Uterus (tissue), 2 donors: Measurements from ENCODE around the gene TOP3B.

ENCODE experiments used
- POLR2A ChIP-seq, 2 donors: fragments of 450-650 bp; IDR thresholded peaks; one replicate each; pipeline ENCODE4 v1.6.1; 2016; ENCODE audit warnings: antibody characterized with exemption in 2 of 2, mild to moderate bottlenecking in 1 of 2, moderate library complexity in 1 of 2
- TF ChIP-seq, protein P1 (sequence below), 4 experiments: fragments of 200-600 bp in 2 of 4; fragments of 450-650 bp in 2 of 4; sonication (generic) in 2 of 4; IDR thresholded peaks; one replicate each; pipeline ENCODE4 v1.5.1; 2016 to 2019; ENCODE audit warnings: antibody characterized with exemption in 4 of 4, mild to moderate bottlenecking in 2 of 4, moderate library complexity in 1 of 4

DNA sequence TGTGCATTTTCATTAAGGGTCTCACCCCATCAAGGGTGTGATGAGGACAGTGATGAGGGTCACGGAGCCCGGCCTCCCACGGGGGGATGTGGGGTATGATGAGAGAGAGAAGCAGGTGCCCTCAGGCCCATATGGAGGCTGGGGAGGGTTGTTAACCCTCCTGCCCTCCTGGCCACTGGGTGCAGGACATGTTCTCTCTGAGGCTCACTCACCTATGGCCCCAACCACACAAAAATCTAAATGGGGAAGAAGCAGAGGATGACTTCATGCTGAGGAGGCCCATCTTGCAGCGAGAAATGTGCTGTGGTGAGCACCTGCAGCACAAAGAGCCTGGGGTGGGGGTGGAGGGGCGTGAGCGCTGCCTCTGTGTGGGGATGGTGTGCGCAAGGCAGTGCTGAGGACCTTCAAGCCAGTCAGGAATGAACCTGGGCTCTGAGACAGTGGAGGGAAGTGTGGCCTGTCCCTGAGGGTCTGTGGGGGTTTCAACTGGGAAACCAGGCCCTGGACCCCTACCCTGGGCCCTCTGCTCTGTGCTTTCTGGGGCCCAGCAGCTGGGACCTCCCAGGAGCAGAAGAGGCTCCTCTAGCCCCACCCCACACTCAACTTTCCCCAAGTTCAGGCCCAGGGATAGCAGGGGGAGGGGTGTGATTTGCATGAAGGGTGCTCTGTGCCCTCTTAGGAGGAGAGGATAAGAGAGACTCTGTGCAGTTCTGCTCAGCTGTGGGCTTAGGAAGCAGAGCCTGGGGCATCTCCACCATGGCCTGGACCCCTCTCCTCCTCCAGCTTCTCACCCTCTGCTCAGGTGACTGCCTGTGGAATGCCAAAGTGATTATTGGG is 43.0 kb upstream of the TOP3B start:
- TF ChIP-seq, protein P1, sequence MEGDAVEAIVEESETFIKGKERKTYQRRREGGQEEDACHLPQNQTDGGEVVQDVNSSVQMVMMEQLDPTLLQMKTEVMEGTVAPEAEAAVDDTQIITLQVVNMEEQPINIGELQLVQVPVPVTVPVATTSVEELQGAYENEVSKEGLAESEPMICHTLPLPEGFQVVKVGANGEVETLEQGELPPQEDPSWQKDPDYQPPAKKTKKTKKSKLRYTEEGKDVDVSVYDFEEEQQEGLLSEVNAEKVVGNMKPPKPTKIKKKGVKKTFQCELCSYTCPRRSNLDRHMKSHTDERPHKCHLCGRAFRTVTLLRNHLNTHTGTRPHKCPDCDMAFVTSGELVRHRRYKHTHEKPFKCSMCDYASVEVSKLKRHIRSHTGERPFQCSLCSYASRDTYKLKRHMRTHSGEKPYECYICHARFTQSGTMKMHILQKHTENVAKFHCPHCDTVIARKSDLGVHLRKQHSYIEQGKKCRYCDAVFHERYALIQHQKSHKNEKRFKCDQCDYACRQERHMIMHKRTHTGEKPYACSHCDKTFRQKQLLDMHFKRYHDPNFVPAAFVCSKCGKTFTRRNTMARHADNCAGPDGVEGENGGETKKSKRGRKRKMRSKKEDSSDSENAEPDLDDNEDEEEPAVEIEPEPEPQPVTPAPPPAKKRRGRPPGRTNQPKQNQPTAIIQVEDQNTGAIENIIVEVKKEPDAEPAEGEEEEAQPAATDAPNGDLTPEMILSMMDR (IDR thresholded peaks at IDR 0.05), result no peak
- TF ChIP-seq POLR2A (IDR thresholded peaks at IDR 0.05), result no peak
